ENCODE data around the gene COA3. TPM values are rescaled to one million over a fixed set of nuclear protein-coding genes. Genes with fewer than 3 reads are reported as not detected.

Gene COA3
- total RNA-seq, 4 donors from 2014 or later = 128 to 400 (median 171) TPM

DNA sequence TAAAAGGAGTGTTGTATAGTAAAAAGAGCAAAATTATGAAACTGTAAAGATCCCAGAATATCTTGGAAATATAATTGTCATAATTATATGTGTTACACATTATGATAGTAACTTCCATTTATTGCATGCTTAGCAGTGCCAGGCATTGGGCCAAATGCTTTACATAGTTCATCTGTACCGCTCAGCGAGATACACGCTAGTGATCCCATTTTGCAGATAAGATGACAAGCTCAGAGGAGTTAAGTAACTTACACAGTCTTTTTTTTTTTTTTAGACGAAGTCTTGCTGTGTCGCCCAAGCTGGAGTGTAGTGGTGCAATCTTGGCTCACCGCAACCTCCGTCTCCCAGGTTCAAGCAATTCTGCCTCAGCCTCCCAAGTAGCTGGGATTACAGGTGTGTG, 46.9 kb downstream of the COA3 start:
- intact Hi-C loops (cut with DNase I; ENCODE audit: low total_unique reads) = no loop called here
- DNase-seq = no peak
- Histone ChIP-seq H3K36me3 (no peaks in the 10 kb centered on the region), H3K4me1 (peaks cover 0 to 3% (median 2%) of the 10 kb centered on the region in 4 donors), H3K9me3 (no peaks in the 10 kb centered on the region), H3K4me3 (no peak overlapping the region), H3K27me3 (no peaks in the 10 kb centered on the region), H3K27ac (no peak overlapping the region)
- in situ Hi-C loops (cut with MboI; ENCODE audit: low pct_ligation_motif_present in 1 of 4, low pct_unique_long_range_greater_than_20kb in 1 of 4, low sequenced_read_pairs in 3 of 4) = no loop called here
- WGBS, 2 donors (ENCODE audit: low coverage in 1 of 2) = 49 to 71% methylated on average over 4 to 7 of the region's 7 CpGs
- TF ChIP-seq POLR2A (IDR thresholded peaks at IDR 0.05) (no peak), EP300 (IDR thresholded peaks at IDR 0.05; ENCODE audit: low read depth) (no peak), POLR2AphosphoS5 (IDR thresholded peaks at IDR 0.05) (no peak)
- TF ChIP-seq, protein P1, sequence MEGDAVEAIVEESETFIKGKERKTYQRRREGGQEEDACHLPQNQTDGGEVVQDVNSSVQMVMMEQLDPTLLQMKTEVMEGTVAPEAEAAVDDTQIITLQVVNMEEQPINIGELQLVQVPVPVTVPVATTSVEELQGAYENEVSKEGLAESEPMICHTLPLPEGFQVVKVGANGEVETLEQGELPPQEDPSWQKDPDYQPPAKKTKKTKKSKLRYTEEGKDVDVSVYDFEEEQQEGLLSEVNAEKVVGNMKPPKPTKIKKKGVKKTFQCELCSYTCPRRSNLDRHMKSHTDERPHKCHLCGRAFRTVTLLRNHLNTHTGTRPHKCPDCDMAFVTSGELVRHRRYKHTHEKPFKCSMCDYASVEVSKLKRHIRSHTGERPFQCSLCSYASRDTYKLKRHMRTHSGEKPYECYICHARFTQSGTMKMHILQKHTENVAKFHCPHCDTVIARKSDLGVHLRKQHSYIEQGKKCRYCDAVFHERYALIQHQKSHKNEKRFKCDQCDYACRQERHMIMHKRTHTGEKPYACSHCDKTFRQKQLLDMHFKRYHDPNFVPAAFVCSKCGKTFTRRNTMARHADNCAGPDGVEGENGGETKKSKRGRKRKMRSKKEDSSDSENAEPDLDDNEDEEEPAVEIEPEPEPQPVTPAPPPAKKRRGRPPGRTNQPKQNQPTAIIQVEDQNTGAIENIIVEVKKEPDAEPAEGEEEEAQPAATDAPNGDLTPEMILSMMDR (IDR thresholded peaks at IDR 0.05) = no peak

DNA sequence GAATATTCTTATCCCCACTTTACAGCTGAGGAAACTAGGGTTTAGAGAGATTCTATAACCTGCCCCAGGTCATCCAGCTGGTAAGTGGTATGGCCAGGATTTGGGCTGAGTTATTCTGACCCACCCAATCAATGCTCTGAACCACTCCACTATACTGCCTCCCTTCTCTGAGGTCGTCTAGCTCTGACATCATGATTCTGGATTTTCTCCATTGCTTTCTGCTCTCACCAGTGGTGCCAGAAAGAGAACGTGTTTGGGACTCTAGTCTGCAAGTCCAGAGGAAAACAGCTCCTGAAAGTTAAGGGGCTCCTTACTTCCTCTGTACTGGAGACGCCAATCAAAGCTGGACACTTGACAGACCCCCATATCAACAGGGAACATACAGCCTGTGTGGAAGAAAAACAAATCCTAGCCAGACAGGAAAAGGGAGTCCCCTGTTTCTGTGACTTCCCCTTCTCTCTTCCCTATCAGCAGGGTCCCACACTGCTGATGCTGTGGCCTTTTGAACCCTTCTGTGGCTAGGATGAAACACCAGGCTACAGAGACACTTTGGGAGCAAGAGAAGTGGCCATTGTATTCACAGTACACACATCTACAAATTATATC, 47.7 kb downstream of the COA3 start:
- H3K27me3 ChIP-seq = no peaks in the 10 kb centered on the region
- H3K36me3 ChIP-seq = no peaks in the 10 kb centered on the region
- no peak for DNase-seq
- H3K27ac ChIP-seq = peak overlapping the region in 1 of 4 donors; percentile 33
- H3K4me1 ChIP-seq = peaks cover 0 to 3% (median 2%) of the 10 kb centered on the region in 4 donors
- TF ChIP-seq EP300 (IDR thresholded peaks at IDR 0.05; ENCODE audit: low read depth) (no peak), POLR2AphosphoS5 (IDR thresholded peaks at IDR 0.05) (no peak), POLR2A (IDR thresholded peaks at IDR 0.05) (no peak)
- TF ChIP-seq, protein P1 (IDR thresholded peaks at IDR 0.05) = no peak
- in situ Hi-C loops (cut with MboI; ENCODE audit: low pct_ligation_motif_present in 1 of 4, low pct_unique_long_range_greater_than_20kb in 1 of 4, low sequenced_read_pairs in 3 of 4) = no loop called here
- H3K4me3 ChIP-seq = no peak overlapping the region
- no peaks in the 10 kb centered on the region for H3K9me3 ChIP-seq
- WGBS, 2 donors (ENCODE audit: low coverage in 1 of 2) = 33 to 55% methylated on average over 3 of the region's 3 CpGs
- intact Hi-C loops (cut with DNase I; ENCODE audit: low total_unique reads) = no loop called here

GRCh38 chr17:42748908-42749798, 49.4 kb downstream of the COA3 start:
- TF ChIP-seq POLR2A (IDR thresholded peaks at IDR 0.05) = no peak
- TF ChIP-seq, protein P1 (IDR thresholded peaks at IDR 0.05) = no peak
- no peak for TF ChIP-seq EP300 (IDR thresholded peaks at IDR 0.05; ENCODE audit: low read depth)
- TF ChIP-seq POLR2AphosphoS5 (IDR thresholded peaks at IDR 0.05) = no peak
- intact Hi-C loops (cut with DNase I; ENCODE audit: low total_unique reads) (no loop called here), in situ Hi-C loops (cut with MboI; ENCODE audit: low pct_ligation_motif_present in 1 of 4, low pct_unique_long_range_greater_than_20kb in 1 of 4, low sequenced_read_pairs in 3 of 4) (no loop called here)
- no peaks in the 10 kb centered on the region for H3K9me3 ChIP-seq
- no peak overlapping the region for H3K4me3 ChIP-seq
- peaks cover 3 to 9% (median 6%) of the 10 kb centered on the region in 4 donors for H3K4me1 ChIP-seq
- no peak for DNase-seq
- peak overlapping the region; percentile 6 to 62 (median 34) for H3K27ac ChIP-seq
- no peaks in the 10 kb centered on the region for H3K36me3 ChIP-seq
- 69 to 75% methylated on average over 7 to 11 of the region's 11 CpGs for WGBS, 2 donors (ENCODE audit: low coverage in 1 of 2)
- H3K27me3 ChIP-seq = no peaks in the 10 kb centered on the region

DNA sequence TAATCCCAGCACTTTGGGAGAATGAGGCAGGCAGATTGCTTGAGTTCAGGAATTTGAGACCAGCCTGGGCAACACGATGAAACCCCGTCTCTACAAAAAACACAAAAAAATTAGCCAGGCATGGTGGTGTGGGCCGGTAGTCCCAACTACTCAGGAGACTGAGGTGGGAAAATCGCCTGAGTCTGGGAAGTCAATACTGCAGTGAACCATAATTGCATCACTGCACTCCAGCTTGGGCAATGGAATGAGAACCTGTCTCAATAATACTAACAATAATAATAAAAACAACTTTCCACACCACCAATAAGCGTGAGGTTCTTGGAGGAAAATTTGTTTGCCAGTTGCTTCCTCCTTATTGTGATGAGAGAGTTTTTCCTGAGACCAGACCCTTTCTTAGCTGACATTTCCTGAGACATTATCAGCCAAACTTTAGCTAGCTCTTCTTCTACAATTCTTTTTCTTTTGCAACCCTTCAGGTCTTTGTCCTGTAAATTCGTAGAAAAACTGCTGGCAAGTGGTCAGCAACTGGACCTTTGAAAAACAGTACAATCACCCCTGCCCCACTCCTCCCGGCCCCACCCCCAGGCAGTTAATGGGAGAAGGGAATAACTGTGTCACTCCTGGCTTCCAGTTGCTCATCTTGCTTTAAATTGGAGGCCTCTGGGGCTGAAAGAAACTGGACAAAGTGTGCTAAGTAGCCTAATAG, 50.1 kb downstream of the COA3 start:
- H3K27ac ChIP-seq = peak overlapping the region in 3 of 4 donors; percentile 6 to 62 (median 50)
- no peaks in the 10 kb centered on the region for H3K9me3 ChIP-seq
- H3K4me1 ChIP-seq = peaks cover 11 to 17% (median 13%) of the 10 kb centered on the region in 4 donors
- no peak for DNase-seq
- H3K36me3 ChIP-seq = no peaks in the 10 kb centered on the region
- WGBS, 2 donors (ENCODE audit: low coverage in 1 of 2) = 69 to 89% methylated on average over 3 to 7 of the region's 7 CpGs
- no peak for TF ChIP-seq POLR2A (IDR thresholded peaks at IDR 0.05)
- TF ChIP-seq, protein P1 (IDR thresholded peaks at IDR 0.05) = no peak
- TF ChIP-seq POLR2AphosphoS5 (IDR thresholded peaks at IDR 0.05) = no peak
- no peak for TF ChIP-seq EP300 (IDR thresholded peaks at IDR 0.05; ENCODE audit: low read depth)
- no peaks in the 10 kb centered on the region for H3K27me3 ChIP-seq
- in situ Hi-C loops (cut with MboI; ENCODE audit: low pct_ligation_motif_present in 1 of 4, low pct_unique_long_range_greater_than_20kb in 1 of 4, low sequenced_read_pairs in 3 of 4) = no loop called here
- intact Hi-C loops (cut with DNase I; ENCODE audit: low total_unique reads) = no loop called here
- no peak overlapping the region for H3K4me3 ChIP-seq
